DMS 273 treated with DMSO at 0.1 percent for 48 hours (cell line): ENCODE results near the gene ANKRD31.

Experiments
- DNase-seq: peaks from one replicate; lab custom pipeline; 2025; lab: John Stamatoyannopoulos, UW

The ANKRD31 gene

DNA sequence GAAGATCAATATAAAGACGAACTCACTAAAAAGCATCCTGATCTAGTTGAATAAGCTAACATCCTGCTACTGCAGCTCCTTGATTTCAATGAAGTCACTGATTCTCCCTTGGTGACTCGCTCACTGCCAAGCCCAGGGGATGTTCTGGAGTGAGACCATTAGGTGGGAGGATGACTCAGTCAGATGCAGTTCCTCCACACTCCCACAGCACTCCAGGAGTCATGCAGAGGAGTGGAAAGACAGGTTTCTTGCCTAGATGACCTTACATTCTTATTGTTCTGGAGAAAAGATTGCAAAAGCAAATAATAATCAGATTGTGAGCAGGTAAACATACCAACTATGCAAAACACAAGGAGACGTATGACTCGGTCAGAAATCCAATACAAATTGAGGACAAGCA lies 199.6 kb downstream of the ANKRD31 start:
- DNase-seq = no peak

DNA sequence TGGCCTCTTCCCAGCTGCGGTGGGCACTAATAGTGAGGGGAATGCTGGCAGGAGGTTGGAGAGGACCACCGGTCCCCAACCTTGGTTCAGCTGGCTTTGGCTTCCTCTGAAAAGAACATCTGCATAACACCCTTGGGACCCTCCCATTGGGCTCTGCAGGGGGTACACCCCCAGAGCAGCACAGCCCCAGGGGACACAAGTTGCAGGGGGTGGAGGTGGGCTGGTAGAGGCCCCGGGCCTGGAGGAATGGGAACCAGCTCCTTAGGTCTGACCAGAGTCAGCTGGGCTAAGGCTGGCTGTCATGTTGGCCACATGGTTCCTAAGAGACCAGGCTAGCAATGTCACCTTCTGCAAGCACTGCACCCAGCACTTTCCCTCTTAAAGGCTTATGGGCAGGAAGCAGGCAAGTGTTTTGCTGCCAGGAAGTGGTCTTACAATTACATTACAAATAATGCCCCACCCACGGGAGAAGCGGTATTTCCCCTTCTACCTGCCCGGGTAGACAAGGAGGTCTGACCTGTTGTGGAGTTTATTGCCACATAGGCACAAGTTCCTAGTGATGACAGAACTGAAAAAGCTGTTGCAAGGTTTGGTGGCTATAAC lies 202.4 kb downstream of the ANKRD31 start:
- no peak for DNase-seq

- no peak for DNase-seq
Measured at GRCh38 chr5:75031366-75031765, 205.3 kb downstream of the ANKRD31 start.

DNA sequence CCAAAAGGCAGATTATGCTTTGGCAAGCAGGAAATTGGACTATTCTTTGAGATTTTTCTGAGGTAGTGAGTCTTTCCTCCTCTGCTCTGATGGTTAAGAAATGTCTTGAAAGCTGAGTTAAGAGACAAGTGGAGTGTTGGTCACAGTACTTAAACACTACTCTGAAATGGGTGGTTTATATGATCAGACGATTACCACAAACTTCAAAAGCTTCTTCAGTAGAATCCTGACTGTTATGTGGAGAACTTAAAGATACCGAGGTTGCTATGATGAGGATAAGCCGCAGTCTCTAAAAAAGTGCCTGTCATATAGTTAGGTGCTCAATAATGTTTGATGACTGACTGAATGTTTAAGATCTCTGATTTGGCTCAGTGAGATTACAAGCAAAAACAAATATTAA lies 208.6 kb downstream of the ANKRD31 start:
- no peak for DNase-seq

DNA sequence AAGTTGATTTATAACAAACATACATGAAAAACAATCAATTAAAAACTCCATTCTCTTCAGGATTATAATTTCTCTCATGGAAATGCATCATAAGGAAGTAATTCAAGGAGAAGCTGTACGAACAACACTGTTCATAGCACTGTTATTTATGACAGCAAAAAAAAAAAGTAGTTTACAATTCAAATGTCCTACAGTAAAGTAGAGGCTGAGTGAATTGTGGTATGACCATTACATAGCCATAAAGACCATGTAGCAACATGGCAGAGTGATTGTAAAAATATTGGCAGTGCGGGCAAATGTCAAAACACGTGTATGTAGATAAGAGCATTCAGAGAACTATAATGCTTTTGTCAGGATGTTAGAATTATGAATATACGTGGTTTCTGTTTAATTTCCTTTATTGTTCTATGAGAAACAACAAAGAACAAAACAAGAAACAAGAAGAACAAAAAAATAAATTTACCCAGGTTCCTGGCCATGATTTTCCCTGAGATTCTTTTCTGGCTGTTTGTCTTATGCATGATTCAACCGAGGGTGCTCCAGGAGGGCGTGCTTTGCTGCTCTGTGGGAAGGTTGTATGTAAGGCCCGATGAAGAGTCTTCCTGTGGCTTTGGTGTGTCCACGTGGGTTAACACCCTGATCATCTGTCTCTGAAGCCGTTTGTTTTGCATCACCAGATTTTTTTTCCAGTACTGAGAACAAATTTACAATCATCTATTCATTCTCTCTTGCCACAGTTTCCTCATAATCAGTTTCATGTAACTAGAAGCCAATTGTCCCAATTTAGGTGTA lies 213.1 kb downstream of the ANKRD31 start:
- DNase-seq = no peak

DNA sequence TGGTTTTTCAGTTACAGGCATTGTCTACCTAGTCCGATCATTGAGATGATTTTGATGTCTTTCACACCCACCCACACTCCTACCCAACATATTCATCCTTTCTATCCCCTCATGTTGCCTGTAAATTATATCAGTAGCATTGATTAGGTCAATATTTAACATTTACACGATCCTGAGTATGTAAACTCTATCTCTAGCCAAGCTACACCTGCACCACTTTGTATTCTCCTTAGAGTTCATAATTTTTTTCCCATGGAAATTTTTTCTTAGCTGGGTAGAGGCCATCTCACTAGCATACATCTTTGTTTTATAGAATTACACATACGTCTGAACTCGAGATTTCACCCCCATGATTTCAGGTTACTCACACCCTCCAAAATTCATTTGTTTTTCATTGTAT lies 214.9 kb downstream of the ANKRD31 start:
- no peak for DNase-seq

- no peak for DNase-seq
Measured at GRCh38 chr5:75021219-75021618, 215.5 kb downstream of the ANKRD31 start.

DNA sequence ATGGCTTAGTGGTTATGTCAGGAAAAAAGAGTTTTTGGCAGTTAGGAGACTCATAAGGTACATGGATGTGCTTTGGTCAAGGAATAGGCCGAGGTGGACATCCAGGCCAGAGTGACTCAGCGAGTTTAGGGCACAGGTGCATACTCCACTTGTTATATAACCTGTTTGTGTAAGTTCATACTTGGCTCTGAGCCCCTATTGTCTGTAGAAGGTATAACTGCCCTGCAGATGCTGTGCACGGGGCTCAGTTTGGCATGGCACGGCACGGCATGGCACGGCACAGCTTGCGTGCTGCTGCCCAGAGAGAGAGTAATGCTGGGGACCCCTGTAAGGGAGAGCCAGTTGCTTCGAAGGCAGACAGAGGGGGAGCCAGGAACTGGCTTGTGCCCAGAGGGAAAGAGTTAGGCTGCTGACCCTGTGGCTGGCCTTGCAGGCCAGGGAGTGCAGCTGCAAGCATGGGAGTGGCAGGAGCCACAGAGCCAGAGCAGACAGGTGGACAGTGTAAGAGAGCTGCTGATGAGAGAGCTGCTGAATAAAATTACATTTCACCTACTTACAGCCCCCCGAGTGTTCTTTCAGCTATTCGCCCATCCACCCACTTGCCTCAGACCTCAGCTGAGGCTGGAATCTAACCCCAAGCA lies 216.5 kb downstream of the ANKRD31 start:
- no peak for DNase-seq

- DNase-seq = no peak
Measured at GRCh38 chr5:75018805-75019587, 217.7 kb downstream of the ANKRD31 start.
